K562 (cell line): ENCODE measurements around the gene TM4SF5.

ENCODE experiments used
- ARNT ChIP-seq, 2 experiments: fragments of 450-650 bp; IDR thresholded peaks; 2 replicates each; pipeline ENCODE4 v1.6.1; 2016; ENCODE audit warnings: mild to moderate bottlenecking in 1 of 2
- CEBPB ChIP-seq: fragments of 450-650 bp; IDR thresholded peaks from 2 replicates; pipeline ENCODE4 v1.6.1; 2016; ENCODE audit warnings: missing genetic modification characterization, missing compliant biosample characterization
- EHMT2 ChIP-seq: fragments of 450-650 bp; IDR thresholded peaks from 2 replicates; pipeline ENCODE4 v1.6.1; 2018; ENCODE audit warnings: antibody characterized with exemption
- ETV5 ChIP-seq: sonication (generic); formaldehyde crosslinking; IDR thresholded peaks from 2 replicates; pipeline ENCODE4 v1.4.0; 2020; ENCODE audit warnings: low read depth, mild to moderate bottlenecking, missing genetic modification reagents
- POLR2A ChIP-seq: fragments of 450-650 bp; conservative IDR thresholded peaks from 2 replicates; pipeline ENCODE4 v1.6.1; 2016
- RAD21 ChIP-seq, 2 experiments: fragments of 250-450 bp in 1 of 2; fragments of 450-650 bp in 1 of 2; sonication (Bioruptor Pico) in 1 of 2; formaldehyde crosslinking in 1 of 2; IDR thresholded peaks in 1 of 2; conservative IDR thresholded peaks in 1 of 2; 2 replicates each; pipeline versions ENCODE4 v1.4.0 to v1.8.0; 2020 to 2022; ENCODE audit warnings: mild to moderate bottlenecking in 2 of 2, moderate library complexity in 1 of 2
- RCOR1 ChIP-seq, 2 experiments: IDR thresholded peaks; 2 replicates each; pipeline ENCODE4 v1.6.1; 2012; ENCODE audit warnings: low read depth in 2 of 2, low read length in 2 of 2, borderline replicate concordance in 1 of 2, improper control_type of control experiment in 1 of 2
- ZBTB7A ChIP-seq: IDR thresholded peaks from 2 replicates; pipeline ENCODE4 v1.6.1; 2011; ENCODE audit warnings: low read depth, mild to moderate bottlenecking, low read length, moderate library complexity, borderline replicate concordance; ENCODE audit not compliant: control insufficient read depth
- TF ChIP-seq, protein P1 (sequence below): sonication (generic); formaldehyde crosslinking; IDR thresholded peaks from 2 replicates; pipeline ENCODE4 v1.8.1; 2022; ENCODE audit warnings: missing genetic modification reagents

DNA sequence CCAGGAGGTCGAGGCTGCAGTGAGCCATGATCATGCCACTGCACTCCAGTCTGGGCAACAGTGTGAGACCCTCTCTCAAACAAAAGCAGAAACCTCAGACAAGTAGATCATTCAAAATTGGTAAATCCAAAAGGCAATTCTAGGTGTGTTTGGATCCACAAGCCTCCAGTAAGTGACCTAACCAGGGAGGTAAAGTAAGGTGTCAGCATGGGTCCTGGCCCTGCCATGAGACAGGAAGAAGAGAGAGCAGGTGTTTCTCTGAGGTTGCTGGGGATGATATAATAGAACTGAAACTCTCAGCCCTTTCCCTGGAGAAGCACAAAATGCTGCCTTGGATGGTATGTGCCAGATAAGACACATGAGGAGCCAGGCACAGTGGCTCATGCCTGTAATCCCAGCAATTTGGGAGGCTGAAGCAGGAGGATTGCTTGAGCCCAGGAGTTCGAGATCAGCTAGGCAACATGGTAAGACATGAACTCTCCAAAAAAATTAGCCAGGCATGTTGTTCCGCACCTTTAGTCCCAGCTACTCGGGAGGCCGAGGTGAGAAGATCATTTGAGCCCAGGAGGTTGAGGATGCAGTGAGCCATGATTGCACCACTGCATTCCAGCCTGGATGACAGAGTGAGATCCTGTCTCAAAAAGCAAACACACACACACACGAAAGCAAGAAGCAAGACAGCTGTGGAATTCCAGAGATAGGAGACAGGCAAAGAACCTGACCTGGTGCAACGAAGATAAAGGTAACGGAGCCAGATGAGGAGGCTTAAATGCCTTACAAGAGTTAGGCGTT is 6.5 kb downstream of the TM4SF5 start:
- TF ChIP-seq RCOR1 (IDR thresholded peaks at IDR 0.05; ENCODE audit: borderline replicate concordance in 1 of 2, low read depth in 2 of 2, low read length in 2 of 2) (no peak), RAD21 (CRISPR knock-in tag; conservative IDR thresholded peaks at IDR 0.05 in 1 of 2, IDR thresholded peaks at IDR 0.05 in 1 of 2) (no peak), POLR2A (no peak), CEBPB (tag) (no peak), ETV5 (CRISPR knock-in tag) (no peak), EHMT2 (no peak), ARNT (IDR thresholded peaks at IDR 0.05) (no peak), ZBTB7A (no peak)
- TF ChIP-seq, protein P1, sequence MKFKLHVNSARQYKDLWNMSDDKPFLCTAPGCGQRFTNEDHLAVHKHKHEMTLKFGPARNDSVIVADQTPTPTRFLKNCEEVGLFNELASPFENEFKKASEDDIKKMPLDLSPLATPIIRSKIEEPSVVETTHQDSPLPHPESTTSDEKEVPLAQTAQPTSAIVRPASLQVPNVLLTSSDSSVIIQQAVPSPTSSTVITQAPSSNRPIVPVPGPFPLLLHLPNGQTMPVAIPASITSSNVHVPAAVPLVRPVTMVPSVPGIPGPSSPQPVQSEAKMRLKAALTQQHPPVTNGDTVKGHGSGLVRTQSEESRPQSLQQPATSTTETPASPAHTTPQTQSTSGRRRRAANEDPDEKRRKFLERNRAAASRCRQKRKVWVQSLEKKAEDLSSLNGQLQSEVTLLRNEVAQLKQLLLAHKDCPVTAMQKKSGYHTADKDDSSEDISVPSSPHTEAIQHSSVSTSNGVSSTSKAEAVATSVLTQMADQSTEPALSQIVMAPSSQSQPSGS: no peak
